HG03521 (cell line): ENCODE measurements around the gene TFDP1.

Experiments
- ATAC-seq: cut with Tn5 transposase; IDR thresholded peaks from one replicate; pipeline ENCODE4 v1.9.1; 2021; ENCODE audit warnings: mild to moderate bottlenecking, moderate library complexity; ENCODE audit not compliant: unreplicated experiment

TFDP1 gene

DNA sequence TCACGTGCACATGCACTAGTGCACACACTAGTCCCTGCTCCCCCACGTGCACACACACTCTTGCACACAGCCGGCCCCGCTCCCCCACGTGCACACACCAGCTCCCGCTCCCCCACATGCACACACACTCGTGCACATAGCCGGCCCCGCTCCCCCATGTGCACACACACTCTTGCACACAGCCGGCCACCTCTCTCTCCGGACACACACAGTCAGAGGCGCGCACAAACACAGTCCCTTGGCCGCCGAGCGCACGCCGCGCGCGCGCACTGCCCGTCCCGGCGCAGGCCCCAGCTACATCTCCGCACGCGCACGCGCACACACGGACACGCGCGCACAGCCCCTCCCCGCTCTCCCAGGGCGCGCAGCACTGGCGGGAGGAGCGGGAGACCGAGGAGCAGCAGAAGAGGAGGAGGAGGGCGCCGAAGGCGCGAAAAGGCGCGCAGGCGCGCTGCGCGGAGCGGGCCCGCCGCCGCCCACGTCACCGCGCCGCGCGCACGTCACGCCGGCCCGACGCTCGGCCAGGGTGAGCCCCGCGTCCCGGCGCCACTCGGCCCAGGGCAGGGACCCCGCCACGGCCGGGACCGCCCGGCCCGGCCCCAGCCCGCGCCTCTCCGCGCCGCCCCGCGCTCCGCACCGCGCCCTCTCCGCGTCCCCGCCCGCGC lies at the start of gene TFDP1:
Gene TFDP1, plus strand, starts transcription at position 549 of the 665 bp plus-strand sequence. CDS start 1,085 bp downstream, outside the sequence.
- ATAC-seq = peak; percentile 79

DNA sequence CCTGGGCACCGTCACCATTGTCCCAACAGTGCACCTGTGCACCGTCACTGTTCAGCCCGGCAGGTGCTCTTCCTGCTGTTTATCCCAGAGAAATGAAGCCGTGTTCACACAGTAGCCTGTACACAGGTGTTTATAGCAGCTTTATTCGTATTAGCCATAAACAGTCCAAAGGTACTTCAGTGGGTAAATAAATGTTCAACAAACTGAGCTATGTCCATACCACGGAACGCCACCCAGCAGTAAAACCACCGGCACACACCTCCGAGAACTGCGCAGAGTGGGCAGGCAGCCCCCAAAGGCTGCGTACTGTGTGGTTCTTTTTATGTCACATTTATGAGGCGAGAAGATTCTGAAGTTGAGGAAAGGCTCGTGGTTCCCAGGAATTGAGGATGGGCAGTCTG lies 49.2 kb upstream of the TFDP1 start:
- ATAC-seq = no peak

- ATAC-seq = no peak
These were observed 48.0 kb upstream of the TFDP1 start for GRCh38 chr13:113536461-113537110.

- ATAC-seq = no peak
These were observed 47.3 kb upstream of the TFDP1 start for GRCh38 chr13:113537205-113537604.

- no peak for ATAC-seq
These were observed 46.5 kb upstream of the TFDP1 start for GRCh38 chr13:113537909-113538688.

DNA sequence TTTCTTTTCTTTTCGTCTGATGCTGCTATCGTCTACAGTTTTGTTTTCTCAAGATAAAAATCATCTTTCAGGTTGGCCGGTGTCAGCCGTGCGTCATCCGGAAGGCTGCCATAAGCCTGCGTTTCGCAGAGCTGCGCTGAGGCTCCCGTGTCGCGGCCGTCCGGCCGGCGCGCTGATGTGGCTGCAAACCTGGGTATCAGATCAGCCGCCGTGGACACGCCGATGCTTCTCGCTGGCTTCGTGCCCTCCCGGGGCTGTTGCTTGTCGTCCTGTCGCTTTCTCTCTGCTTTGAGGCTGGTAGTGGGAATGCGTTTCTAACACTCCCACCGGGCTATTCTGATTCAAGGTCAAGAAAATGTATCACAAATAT lies 45.9 kb upstream of the TFDP1 start:
- no peak for ATAC-seq

- no peak for ATAC-seq
These were observed 45.4 kb upstream of the TFDP1 start for GRCh38 chr13:113539176-113539575.

DNA sequence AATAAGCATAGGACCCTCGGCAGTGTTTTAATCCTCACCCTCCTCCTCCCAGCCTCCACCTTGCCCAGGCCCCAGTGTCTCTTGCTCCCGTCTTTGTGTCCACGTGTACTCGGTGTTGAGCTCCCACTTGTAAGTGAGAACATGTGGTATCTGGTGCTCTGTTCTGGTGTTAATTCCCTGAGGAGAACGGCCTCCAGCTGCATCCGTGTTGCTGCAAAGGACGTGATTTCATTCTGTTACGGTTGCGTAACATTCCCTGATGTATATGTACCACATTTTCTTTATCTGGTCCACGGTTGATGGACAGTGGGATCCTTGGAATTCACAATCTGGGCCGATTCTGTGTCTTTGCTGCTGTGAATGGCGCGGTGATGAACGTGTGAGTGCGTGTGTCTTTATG lies 44.7 kb upstream of the TFDP1 start:
- ATAC-seq = no peak

DNA sequence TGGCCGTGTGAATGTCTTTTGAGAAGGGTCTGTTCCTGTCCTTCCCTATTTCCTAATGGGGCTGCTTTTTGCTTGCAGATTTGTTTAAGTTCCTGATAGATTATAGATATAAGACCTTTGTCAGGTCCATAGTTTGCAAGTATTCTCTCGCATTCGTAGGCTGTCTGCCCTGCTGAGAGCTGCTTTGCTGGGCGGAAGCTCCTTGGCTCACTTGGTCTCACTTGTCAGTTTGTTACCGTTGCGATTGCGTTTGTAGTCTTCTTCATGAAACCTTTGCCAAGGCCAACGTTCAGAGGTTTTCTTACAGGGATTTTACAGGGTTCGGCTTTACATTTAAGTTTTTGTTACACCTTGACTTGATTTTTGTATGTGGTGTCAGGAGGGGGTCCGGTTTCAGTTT lies 44.0 kb upstream of the TFDP1 start:
- no peak for ATAC-seq

- no peak for ATAC-seq
These were observed 41.7 kb upstream of the TFDP1 start for GRCh38 chr13:113542751-113543424.

DNA sequence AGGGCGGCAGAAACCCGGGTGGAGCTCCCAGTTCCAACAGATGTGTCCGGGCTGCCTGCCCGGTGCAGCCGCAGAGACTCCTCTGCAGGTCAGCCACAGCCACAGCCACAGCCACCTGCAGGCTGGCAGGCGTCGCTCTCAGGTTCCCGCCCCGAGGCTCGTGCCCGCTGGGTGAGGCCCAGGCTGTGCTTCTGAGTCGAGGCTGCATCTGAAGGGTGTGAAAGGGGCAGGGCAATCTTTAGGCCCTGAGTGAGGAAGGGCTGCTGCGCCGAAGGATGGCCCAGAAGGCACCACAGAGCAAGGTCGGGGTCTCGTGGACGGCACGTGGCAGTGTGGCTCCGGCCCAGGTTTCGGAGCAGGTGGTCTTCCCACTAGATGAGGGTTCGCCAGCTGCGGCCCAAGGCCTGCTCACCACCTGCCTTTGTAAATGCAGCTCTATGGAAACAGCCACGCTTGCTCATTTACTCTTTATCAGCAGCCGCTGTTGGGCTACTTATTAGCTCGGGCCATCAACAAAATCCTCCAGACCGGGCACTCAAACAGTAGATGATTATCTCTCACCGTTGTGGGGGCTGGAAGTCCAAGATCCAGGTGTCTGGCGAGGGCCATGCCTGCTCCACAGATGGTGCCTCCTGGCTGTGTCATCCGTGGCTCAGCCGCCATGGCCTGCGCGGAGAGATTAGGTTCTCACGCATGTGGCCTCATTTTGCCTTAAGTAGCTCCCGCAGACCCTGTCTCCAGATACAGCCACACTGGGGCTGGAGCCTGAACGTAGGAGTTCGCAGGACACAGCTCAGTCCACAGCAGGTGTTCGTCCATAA lies 40.3 kb upstream of the TFDP1 start:
- no peak for ATAC-seq

GRCh38 chr13:113544896-113545295 lies 39.7 kb upstream of the TFDP1 start:
- no peak for ATAC-seq

DNA sequence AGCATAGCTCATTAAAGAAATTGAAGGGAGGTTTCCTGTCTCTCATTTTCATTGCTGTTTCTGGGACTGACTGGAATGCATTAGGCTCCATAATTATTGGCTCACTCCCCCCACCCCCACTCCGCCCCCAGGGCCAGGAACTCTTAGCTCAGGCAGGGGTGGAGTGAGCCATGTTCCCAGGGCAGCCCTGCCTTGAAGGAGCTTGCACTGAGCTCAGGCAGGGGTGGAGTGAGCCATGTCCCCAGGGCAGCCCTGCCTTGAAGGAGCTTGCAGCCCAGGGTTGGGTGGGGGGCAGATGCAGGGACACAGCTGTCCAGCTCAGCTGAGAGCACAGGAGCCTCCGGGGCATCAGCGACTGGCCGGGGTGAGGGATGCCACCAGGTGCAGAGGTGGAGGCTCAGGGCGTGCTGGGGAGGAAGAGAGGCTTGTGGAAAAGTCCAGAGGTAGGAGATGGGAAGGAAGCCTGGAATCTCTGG lies 39.1 kb upstream of the TFDP1 start:
- ATAC-seq = no peak

- ATAC-seq = no peak
These were observed 38.5 kb upstream of the TFDP1 start for GRCh38 chr13:113545931-113546516.

GRCh38 chr13:113546571-113547237 lies 37.8 kb upstream of the TFDP1 start:
- ATAC-seq = no peak

GRCh38 chr13:113547238-113547971 lies 37.1 kb upstream of the TFDP1 start:
- no peak for ATAC-seq

DNA sequence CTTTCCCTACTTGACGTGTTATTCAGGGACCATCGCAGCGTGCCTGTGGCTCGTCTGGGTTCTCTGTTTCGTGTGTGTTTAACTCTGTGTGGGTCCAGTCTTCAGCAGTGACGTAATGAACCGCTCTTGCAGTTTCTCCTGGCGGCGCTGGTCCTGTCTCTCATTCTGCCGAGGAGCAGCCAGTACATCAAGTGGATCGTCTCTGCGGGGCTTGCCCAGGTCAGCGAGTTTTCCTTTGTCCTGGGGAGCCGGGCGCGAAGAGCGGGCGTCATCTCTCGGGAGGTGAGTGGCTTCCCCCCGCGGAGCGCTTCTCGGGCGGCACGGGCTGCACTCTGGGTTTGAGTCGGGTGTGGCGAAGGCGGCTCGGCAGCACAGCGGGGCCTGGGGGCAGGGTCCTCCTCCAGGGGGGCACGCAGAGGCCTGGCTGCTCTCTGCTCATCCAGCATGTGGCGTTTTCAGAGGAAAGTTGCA lies 36.3 kb upstream of the TFDP1 start:
- ATAC-seq = no peak

- no peak for ATAC-seq
These were observed 35.6 kb upstream of the TFDP1 start for GRCh38 chr13:113548778-113549621.
